ENCODE data around the gene FLACC1.

Gene FLACC1

GRCh38 chr2:201275069-201275468, 82.1 kb downstream of the FLACC1 start:
- DNase-seq: no peak

GRCh38 chr2:201273330-201273983, 83.7 kb downstream of the FLACC1 start:
- no peak for DNase-seq

- DNase-seq: no peak
These were observed 85.2 kb downstream of the FLACC1 start for GRCh38 chr2:201271917-201272316.

- no peak for DNase-seq
These were observed 86.7 kb downstream of the FLACC1 start for GRCh38 chr2:201270293-201271001.

GRCh38 chr2:201269764-201270163, 87.4 kb downstream of the FLACC1 start:
- peak; percentile 25 for DNase-seq

- DNase-seq: no peak
These were observed 89.7 kb downstream of the FLACC1 start for GRCh38 chr2:201267278-201268030.

GRCh38 chr2:201266629-201267028, 90.5 kb downstream of the FLACC1 start:
- DNase-seq: no peak

- DNase-seq: no peak
These were observed 92.5 kb downstream of the FLACC1 start for GRCh38 chr2:201264472-201265173.

GRCh38 chr2:201263779-201264178, 93.4 kb downstream of the FLACC1 start:
- DNase-seq: no peak

- no peak for DNase-seq
These were observed 94.4 kb downstream of the FLACC1 start for GRCh38 chr2:201262718-201263117.

- DNase-seq: no peak
These were observed 95.2 kb downstream of the FLACC1 start for GRCh38 chr2:201261906-201262305.

- no peak for DNase-seq
These were observed 95.7 kb downstream of the FLACC1 start for GRCh38 chr2:201261471-201261870.

GRCh38 chr2:201260302-201260800, 96.8 kb downstream of the FLACC1 start, which contains the start of gene CASP8:
TSS of gene CASP8 (plus strand) at chr2:201260536. CDS start at chr2:201266487, 5,951 bp downstream.
- DNase-seq: no peak

- no peak for DNase-seq
These were observed 98.2 kb downstream of the FLACC1 start for GRCh38 chr2:201258666-201259615.

- no peak for DNase-seq
These were observed 99.0 kb downstream of the FLACC1 start for GRCh38 chr2:201257956-201258665.

- DNase-seq: no peak
These were observed 99.7 kb downstream of the FLACC1 start for GRCh38 chr2:201257381-201257955.

GRCh38 chr2:201256082-201256481, 101.1 kb downstream of the FLACC1 start:
- DNase-seq: no peak

- DNase-seq: no peak
These were observed 101.6 kb downstream of the FLACC1 start for GRCh38 chr2:201255408-201256033.

- DNase-seq: no peak
These were observed 102.9 kb downstream of the FLACC1 start for GRCh38 chr2:201254081-201254730.

- DNase-seq: no peak
These were observed 106.4 kb downstream of the FLACC1 start for GRCh38 chr2:201250741-201251140.

All from NCI-H1105 treated with DMSO at 0.1 percent for 48 hours (cell line).